ENCODE data around the gene SP110.
"Not testable (repeated sequence)": the region's sequence is repeated elsewhere in the genome, so short reads cannot be mapped to it uniquely, and the experiment has no call there.

The SP110 gene

GRCh38 chr2:230222829-230223228, 3.0 kb upstream of the SP110 start:
- DNase-seq: not testable (repeated sequence)

GRCh38 chr2:230221493-230221892, 1.7 kb upstream of the SP110 start:
- no peak for DNase-seq

DNA sequence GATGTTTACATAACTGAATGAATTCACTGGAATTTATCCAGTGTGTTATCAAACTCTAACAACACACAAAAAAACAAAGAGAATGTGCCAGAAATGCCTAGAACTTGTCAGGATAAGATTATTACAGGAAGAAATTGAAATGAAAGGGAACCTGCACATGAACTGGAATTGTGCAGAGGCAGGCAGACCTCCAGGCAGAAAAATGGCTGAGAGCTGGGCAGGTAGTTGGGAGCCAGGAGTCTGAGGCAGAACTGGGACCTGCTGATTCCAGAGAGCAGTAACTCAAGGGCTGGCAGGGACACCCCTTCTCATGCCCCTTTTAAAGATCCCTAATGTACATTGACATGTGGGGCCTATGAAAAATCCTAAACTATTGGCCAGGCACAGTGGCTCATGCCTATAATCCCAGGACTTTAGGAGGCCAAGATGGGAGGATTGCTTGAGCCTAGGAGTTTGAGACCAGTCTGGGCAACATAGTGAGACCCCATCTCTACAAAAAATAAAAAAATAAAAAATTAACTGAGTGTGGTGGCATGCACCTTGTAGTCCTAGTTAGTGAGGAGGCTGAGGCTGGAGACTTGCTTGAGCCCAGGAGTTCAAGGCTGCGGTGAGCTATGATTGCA, 674 bp upstream of the SP110 start:
- DNase-seq: no peak

DNA sequence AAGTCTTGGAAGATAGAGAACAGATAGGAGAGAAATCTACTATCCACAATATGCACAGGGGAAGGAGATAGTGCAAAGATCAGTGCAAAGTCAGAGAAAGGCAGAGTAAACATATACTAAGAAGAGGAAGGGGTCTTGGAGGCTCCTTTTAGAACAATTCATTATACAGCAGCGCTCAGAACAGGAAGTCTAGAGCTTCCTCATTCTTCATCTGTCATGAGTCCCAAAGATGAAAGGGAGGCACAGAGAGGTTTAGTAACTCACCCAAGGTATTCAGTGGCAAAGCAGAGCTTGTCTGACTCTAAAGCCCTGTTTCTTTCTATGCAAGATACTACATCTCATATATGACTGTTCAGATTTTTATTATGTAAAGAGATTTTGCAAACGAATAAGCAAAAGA, 1.4 kb downstream of the SP110 start:
- DNase-seq: no peak

DNA sequence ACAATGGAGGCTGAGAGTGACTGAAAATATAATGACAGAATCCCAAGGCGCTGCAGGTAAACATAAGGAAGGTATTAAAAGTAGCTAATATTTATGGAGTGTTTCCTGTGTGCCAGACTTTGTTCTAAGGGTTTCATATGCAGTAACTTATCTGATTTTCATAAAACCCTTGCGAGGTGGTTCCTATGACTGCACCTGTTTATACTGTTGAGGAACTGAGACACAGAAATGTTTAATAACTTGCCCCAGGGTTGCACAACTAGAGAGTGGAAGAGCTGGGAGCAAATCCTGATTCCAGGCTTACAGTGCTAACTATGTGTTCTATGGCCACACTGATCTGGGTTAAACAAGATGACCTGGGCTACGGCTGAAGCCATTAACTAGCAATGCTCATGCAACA, 2.4 kb downstream of the SP110 start:
- DNase-seq: no peak

DNA sequence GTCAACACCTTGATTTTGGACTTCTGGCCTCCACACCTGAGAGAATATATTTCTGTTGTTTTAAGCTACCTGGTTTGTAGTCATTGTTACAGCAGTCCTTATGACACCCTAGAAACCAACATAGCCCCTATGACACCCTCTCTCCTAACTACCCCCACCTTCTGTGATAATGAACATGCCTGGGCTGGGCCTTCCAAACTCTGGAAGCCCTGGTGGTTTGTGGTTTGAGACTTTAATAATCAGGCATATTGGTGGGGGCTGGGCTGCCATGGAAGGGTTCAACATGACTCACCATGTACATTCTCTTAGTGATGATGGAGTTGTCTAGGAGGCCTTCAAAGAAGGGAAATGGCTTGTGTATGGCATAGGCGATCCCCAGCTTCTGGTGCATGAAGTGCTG, 3.3 kb downstream of the SP110 start:
- DNase-seq: no peak

DNA sequence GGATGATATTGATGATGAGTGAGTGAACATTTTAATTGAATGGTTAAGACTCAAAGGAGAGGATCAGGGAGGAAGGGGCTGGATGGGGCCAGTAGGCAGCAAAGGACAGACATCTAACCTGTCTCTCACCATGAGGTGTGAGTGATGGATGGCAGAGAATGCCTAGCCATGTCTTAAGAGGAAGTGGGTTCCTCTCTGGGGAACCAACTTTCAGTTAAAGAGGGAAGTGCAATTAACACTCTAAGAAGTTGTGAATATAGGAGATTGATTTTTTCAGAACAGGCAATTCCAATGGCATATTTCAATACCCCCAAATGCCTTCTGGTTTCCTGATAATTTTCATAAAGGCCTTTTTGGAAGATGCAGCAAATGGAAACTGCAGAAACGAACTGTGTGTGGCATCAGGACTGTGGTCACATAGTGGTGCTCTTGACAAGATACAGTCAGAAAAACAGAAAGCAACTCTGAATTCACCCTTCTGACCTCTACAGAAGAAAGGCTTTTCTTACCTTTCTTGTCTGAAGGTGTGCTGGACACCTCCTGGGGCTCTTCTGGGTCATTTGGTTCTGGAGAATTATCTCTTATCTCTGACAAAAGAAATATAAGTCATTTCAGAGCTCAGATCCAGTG, 10.2 kb downstream of the SP110 start:
- DNase-seq: no peak

DNA sequence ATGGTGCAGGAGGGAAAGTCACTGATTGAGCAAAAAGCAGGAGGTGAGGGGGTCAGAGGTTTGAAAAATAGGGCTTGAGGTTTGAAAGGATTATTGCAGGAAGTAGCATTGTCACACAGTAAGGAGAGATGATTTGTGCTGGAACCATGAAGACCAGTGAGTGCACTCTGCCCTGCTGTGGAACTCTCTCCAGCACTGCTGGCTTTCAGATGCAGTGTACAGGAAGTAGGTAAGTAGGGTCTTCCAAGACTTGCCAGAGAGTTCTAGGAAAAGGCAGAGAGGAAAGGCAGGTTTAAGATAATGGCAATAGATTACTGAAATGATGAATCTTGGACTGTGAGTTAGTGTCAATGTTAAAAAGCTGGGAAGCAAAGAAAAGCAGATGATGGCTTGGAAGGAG, 11.2 kb downstream of the SP110 start:
- DNase-seq: no peak

GRCh38 chr2:230205721-230206120, 14.1 kb downstream of the SP110 start:
- DNase-seq: no peak

- DNase-seq: no peak
Measured at GRCh38 chr2:230205034-230205433, 14.8 kb downstream of the SP110 start.

DNA sequence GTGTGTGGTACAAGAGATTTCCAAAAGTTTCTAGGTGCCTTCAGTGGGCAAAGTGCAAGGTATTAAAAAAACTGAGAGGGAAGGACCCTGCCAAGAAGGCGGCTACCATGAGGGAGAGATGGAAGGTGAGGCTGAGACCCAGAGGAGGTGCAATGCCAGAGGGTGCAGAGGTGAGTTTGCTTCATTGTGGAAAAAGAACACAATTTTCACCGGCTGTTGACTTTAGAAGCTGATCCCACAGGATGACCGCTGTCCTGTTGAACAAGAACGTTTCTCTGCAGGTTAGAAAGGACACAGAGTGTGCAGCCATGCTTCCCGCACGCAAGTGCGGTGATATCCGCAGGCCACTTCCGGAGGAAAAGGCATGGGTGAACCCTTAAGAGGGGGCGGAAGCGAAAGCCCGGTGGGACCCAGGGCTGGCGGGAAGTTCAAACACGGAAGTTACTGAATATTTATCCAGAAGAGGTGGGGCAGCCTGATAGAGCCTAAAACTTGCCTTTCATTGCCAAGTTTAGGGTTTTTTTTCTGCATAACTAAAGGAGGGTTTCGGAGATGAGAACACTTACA, 16.6 kb downstream of the SP110 start:
- no peak for DNase-seq

- peak in 1 of 2 experiments; percentile 45 for DNase-seq
Measured at GRCh38 chr2:230202430-230203109, 17.2 kb downstream of the SP110 start.

- no peak for DNase-seq
Measured at GRCh38 chr2:230184727-230185578, 34.8 kb downstream of the SP110 start.

- DNase-seq: no peak
Measured at GRCh38 chr2:230181195-230181594, 38.6 kb downstream of the SP110 start.

GRCh38 chr2:230179907-230180306, 39.9 kb downstream of the SP110 start:
- no peak for DNase-seq

GRCh38 chr2:230178546-230179485, 41.0 kb downstream of the SP110 start:
- no peak for DNase-seq

- DNase-seq: no peak
Measured at GRCh38 chr2:230176996-230177395, 42.8 kb downstream of the SP110 start.

GRCh38 chr2:230174466-230174865, 45.3 kb downstream of the SP110 start:
- no peak for DNase-seq

DNA sequence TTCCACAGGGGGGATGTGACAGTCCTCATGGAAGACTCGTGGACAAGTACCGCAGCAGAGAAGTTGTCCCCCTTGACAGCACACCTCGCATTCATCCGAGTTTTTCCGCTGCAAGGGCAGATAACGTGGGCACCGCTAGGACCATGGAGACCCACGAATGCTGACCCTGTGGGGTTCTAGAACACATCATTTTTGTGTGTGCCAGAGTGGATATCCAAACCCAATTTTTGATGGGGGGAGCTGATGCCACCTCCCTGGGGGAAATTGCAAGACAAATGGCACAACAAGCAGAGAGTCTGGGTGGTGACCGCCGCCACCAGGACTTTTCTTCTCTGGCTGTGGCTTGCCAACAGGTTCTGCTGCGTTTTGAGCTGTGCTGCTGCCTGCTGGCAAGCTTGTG, 46.9 kb downstream of the SP110 start:
- DNase-seq: no peak

GRCh38 chr2:230172156-230172555, 47.6 kb downstream of the SP110 start:
- DNase-seq: no peak

GRCh38 chr2:230170532-230170931, 49.3 kb downstream of the SP110 start:
- no peak for DNase-seq
